Stimulated activated naive CD4-positive, alpha-beta T cell treated with Interleukin-2 at 50 U/mL for 16 hours (primary cell): ENCODE measurements around the gene IGSF21.

Experiments used
- DNase-seq: peaks from one replicate; lab custom pipeline; 2025; lab: John Stamatoyannopoulos, UW

IGSF21 gene

DNA sequence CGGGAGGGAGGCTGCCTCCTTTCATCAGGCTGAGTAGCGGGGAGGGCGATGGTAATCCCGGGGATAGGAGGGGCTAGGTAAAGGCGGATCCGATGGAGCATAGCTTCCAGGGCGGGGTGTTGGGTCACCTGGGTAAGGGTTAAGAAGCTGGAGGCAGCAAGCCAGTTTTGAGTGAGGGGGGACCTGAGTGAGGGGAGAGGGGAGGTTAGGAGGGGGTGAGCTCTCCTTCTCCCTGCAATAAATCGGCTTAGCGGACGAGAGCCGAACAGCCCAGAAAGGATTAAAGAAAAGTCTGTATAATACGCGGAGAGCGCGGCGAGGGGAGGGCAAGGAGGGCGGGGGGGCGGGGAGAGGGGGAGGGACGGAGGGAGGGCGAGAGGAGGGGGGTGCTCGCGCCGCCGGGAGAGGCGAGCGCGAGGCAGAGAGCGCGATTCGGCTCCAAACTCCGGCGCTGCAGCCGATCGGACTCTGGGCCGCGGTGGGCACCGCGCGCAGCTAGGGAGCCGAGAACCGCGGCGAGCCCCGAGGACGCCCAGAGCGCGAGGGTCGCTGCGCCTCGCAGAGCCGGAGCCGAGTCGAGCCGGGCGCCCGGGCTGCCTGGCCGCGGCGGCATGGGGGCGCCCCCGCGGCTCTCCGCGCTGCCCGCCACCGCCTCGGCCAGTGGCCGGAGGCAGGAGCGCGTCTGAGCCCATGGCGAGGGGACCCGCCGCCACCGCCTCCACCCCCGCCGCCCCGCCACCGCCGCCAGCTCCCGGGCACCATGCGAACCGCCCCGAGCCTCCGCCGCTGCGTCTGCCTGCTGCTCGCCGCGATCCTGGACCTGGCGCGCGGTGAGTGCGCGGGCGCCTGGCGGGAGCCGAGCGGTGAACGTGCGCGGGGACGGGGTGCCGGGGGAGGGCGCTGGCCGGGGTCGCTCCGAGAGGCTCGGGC, at the start of gene IGSF21:
Gene IGSF21 (plus strand): TSS at position 430 of the 930 bp plus-strand sequence. CDS start 331 bp downstream, at position 761.
- DNase-seq, result no peak

DNA sequence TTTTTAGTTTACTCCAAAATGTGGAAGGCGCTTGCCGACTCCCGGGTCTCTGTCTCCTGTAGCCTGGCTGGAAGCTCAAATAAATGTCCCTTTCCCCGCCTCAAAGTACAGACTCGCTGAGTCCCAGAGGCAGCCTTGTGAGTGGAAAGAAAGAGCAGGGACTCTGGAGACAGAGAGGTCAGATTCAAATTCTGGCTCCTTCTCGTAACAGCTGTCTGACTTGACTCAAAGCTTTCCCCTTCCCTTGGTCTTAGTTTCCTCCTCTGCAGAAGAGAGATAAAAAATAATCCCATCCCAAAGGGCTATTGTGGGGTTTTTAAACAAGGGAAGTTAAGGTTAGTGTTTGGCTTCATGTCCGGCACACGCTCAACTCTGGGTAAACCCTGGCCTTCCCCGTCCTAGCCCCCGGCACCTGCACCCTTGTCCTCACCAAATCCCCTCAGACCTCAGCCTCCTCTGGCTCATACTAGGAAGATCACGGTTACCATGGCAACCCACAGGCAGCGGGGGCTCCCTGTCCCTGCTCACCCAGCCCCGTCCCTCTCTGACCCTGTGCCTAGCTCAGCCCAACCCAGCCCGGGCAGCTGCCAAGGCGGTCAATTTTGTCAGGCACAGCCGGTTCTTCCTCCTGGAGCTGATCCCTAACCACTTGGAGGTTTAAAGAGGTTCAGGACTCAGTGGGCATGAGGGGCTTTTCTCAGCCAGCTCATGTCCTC, 49.2 kb upstream of the IGSF21 start:
- DNase-seq, result no peak

DNA sequence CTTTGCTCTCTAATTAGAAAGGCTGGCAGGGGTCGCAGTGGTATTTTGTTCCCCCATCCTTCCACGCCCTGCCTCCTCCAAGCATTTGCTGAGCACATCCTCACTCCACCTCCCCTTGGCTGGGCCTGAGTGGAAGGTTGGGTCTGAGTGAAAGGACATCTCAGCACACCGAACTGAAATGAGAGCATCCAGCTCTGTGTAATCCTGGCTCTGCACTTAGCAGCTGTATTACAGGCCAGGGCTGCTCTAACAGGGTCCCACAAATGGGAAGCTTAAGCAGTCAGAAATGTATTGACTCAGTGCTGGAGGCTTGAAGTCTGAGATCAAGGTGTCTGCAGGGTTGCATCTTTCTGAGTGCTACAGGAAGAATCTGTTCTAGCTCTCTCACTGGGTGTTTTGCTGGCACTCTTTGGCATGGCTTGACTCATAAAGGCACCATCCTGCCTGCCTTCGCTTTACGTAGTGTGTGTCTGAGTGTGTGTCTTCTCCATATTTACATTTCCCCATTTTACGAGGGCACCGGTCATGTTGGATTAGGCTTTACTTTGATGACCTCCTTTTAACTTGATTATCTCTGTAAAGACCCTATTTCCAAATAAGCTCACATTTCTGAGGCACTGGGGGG, 48.5 kb upstream of the IGSF21 start:
- no peak for DNase-seq

DNA sequence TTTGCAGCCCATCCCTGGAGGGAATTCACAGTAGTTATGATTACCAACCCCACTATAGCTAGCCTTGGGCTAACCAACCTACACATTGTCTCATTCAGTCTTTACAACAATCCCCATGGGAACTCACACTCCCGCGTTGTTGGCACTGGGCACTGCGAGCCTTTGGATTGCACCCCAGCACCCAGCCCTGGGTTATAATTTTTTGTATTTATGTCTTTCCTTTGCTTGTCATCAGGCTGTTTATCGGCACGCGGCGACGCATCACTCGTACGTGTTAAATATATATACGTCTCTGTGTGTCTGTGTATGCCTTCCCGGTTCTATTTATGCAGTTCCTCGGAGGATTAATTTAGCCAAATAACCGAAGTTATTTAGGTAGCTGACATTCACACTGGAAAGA, 47.2 kb upstream of the IGSF21 start:
- no peak for DNase-seq

DNA sequence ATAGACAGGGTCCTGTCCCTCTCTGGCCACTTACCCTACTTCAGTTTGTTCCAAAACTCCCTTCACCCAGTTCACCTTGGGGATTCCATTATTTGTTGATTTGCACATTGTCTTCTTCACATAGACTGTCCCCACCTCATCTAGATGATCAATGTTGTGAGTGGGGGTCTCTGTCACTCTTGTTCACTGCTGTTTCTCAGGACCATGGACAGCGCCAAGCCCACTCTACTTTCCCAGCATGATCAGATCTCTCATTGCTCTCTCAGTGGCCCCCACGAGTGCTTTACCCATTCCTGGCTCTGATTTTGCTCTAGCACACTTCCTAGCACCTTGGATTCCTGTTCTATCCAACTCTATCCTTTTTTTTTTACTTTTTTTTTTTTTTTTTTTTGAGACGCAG, 45.4 kb upstream of the IGSF21 start:
- DNase-seq, result no peak

DNA sequence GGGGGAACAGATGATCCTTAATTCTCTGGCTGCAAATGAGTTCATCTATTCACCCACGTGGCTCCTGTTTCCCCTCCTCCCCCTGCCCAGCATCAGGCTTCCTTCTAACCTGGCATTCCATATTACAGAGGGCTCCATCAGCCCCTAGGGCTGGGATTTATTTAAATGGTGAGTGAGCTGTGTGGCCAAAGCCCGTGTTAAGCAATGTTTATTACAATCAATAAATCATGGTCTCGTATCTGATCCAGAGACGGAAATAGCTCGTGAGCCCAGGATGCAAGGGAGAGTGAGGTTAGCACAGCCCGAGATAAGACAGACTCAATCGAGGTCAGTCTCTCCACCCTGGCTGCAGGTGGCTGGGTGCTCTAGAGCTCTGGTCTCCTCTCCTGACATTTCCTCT, 43.1 kb upstream of the IGSF21 start:
- no peak for DNase-seq

- DNase-seq, result no peak
Observed at GRCh38 chr1:18066576-18066975, 41.0 kb upstream of the IGSF21 start.

DNA sequence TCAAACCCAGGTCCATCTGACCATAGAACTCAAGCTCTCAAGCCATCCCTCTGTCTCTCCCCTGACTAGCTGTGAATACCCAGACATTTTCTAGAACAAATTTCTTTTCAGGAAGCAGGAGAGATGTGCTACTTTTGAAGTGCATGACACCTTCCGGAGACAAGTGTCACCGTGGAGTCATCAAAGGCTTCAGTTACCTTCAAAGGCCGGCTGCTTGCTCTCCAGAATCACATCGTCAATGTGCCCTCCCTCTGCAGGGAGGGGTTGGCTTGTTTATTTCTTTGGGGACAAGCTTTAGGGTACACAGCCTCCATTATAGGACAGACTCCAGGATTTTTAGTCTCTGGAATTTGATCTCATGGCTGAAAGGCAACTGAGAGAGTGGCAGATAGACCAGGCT, 37.7 kb upstream of the IGSF21 start:
- DNase-seq, result no peak

DNA sequence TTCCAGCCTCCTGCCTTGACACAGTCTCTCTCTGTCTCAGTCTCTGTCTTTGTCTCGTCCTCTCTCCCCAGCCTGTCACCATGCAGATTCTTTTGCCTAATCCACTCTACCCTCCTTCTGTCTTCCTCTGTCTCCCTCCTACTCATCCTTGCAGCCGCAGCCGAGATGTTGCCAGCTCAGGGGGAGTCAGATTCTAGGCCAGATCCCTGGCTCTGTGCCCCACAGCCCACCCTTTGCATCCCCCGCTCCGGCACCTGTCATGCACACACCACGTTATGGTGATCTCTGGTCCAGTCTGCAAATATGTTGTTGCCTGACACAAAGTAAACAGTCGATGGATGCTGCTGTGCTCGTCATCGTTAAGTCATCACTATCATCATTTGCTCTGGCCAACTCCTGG, 35.5 kb upstream of the IGSF21 start:
- no peak for DNase-seq

GRCh38 chr1:18073066-18073642, 34.4 kb upstream of the IGSF21 start:
- DNase-seq, result no peak

DNA sequence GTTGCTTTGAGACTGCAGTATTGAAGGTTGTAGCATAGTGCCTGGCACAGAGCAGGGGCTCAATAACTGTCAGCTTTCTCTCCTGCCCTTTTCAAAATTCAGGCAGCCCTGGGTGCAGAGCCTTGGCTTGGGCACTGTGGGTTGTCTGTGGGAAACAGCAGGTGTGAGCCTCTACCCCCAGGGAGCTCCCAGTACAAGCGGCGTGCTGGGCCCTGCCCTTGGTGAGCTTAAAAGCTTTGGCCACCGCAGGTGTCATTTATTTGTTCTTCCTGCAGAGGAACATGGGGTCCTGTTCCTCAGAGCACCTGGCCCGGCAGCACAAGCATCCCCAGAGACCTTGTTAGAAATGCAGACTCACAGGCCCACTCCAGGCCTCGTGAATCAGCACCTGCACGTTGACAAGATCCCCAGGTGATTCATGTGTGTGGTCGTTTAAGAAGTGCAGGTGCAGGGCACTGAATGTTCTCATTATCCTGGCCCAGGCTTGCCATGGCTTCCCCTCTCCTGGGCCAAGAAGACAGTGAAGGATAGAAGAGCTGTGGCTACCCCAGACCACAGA, 29.9 kb upstream of the IGSF21 start:
- DNase-seq, result no peak

DNA sequence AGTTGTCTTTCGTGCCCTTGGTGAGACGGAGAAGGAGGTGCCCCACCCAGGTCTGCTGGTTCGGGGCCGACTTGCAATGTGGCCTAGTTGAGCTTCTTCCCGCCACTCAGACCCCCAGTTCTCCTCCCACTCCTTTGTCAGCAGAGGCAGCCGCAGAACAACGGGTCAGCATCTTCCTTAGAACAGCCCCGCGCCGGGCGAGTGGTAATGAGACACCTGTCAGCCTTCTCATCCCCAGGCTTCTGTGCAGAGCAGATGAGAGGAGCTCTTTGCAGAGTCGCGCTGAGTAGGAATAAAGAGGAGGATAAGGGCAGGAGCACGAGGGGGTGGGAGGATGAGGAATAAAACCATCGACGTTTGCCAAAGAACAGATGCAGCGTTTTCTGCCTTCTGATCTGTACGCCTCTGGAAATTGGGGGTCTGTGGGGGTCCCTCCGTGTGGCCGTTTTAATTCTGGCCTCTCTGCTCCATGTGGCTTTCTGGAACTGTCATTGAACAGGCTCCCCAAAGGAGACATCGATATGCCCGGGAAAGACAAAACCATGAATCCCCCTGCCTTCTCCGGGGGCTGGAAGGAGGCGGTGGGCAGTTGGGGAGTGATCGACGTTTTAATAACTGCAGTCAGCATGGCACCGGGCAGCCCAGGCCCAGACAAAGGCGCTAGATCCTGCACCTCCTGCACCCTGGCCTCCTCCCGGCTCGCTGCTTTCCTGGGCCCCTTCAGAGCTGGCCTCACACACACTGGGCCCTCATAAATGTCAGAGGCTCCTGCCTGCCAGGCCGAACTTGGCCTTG, 27.5 kb upstream of the IGSF21 start:
- DNase-seq, result no peak

DNA sequence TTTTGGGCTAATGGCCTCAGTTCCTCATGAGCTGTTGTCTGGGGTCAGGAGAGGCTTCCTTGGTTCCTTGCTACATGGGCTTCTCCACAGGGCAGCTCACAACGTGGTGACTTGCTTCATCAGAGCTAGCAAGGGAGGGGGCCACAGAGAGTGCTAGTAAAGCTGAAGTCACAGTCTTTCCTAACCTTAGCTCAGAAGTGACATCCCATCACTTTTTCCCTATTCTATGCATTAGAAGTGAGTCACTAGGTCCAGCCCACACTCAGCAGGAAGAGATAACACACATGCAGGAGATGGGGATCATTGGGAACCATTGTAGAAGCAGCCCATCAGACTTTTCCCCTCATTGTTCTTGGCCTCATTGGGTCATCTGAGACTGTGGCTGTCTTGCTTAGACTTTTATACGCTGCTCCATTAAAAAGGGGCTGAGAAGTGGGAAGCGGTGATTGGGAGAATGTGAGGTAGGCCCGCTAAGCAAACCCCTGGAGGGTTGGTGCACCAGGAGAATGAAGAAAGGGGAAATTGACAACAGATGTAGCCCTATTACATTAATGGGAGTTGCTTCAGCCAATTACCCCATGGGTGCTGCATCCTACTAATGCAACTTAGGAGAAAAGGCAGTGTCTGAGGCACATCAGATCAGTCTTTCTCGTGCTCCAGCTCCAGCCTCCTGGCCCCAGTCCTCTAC, 22.1 kb upstream of the IGSF21 start:
- DNase-seq, result no peak

DNA sequence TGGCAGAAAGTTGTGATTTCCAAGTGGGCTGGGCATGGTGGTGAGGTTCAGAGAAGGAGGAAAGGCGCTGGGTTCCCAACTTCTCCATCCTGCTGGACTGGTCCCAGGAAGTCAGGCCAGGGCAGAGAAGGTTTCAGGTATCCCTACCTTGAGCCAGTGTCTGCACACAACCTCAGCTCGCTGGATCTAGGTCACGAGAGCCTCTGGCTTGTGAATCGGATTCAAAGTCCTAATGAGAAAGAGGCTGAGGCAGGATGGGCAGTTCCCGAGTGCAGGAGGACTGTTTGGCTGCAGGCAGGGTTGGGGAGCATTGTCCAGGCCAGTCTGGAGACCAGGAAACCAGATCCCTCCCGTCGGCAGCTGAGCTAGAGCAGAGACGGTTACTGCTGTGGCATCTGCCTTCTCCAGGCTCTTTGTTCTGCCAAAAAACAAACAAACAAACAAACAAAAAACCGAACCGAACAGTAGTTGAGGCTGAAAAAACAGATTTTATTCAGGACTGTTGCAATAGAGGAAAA, 19.5 kb upstream of the IGSF21 start:
- DNase-seq, result no peak

DNA sequence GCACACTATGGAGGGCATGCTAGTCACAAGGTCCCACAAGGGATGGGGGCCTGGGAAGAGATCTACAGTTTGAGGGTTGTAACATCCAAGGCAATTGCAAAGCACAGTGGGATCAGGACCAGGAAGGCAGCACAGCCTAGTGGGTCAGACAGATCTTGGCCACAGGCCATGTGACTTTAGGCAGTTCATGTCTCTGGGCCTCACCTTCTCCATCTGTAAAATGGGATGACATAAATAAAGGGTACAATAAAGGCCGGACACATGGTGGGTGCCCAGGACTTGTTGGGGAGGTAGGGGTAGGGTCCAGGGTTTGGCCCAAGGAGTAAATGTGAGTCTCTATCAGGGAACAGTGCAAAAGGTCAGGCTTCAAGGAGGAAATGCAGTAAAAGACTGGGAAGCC, 18.1 kb upstream of the IGSF21 start:
- no peak for DNase-seq

DNA sequence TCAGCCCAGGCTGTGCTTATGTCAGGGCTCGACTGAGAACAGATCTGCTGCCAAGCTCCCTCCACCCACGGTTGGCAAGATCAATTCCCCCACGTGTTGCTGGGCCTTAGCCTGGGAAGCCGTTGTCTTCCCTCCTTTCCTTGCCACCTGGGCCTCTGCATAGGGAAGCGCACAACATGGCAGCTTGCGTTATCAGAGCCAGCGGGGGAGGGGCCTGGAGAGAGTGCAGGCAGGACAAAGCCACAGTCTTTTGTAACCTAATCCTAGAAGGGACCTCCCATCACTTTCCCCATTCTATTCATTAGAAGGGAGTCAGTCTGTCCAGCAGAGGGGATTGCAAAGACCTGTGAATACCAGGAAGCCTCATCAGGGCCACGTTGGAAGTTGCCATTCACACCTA, 17.0 kb upstream of the IGSF21 start:
- no peak for DNase-seq

- no peak for DNase-seq
Observed at GRCh38 chr1:18091660-18092446, 15.7 kb upstream of the IGSF21 start.

DNA sequence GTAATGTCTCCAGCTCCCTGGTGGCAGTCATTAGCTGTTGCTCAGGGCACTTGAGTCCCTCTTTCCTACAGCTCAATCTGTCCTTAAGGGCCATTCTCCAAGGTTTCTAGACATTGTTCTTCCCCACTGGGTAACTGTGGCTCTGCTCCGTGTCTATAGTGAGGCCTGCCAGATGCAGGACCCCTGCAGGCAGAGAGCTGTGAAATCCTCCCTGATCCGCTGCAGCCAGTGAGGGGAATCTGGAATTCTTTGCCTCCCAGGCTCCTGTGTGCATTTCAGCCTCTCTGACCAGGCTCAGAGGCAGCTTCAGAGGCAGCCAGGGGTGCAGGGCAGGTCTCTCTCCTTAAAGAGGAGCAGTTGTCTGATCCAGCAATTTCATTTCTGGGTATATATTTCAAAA, 14.4 kb upstream of the IGSF21 start:
- DNase-seq, result no peak

- no peak for DNase-seq
Observed at GRCh38 chr1:18093646-18094045, 14.0 kb upstream of the IGSF21 start.

DNA sequence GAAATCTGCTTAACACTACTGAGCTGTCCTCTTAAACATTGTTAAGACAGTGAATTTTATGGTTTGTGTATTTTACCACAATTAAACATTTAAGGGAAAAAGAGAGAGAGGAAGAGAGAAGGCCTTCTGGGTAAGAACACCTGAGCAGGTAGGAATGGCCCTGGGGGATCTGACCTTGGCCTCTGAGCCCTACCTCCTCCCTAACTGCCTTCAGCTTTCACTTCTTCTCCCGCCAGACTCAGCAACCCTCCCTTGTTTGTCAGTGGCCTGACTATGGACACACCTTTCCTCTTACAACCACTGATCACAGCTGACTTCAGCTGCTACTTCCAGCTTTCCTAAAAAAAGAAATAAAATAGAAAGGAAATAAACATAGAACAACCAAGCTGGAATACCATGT, 13.5 kb upstream of the IGSF21 start:
- no peak for DNase-seq
